ENCODE results near the gene MMP15. TPM values are rescaled to one million over a fixed set of nuclear protein-coding genes. Genes with fewer than 3 reads are reported as not detected.
A peak's percentile ranks its signal among the peaks of the same experiment; 100 is the strongest.

Gene MMP15
- total RNA-seq, 1 donor from 2014 or later = 38.9 TPM

- H3K27ac Mint-ChIP-seq (ENCODE audit: unreplicated experiment) = no peak overlapping the region
- peaks cover 14% of the 10 kb centered on the region for H3K36me3 Mint-ChIP-seq (ENCODE audit: low read depth)
- no peak for DNase-seq (ENCODE audit: low read depth, low spot score)
- H3K9me3 Mint-ChIP-seq = no peaks in the 10 kb centered on the region
- H3K4me3 Mint-ChIP-seq = no peak overlapping the region
- H3K4me1 Mint-ChIP-seq = peaks cover 3% of the 10 kb centered on the region
- TF ChIP-seq CTCF (conservative IDR thresholded peaks at IDR 0.05) = no peak
- H3K27me3 Mint-ChIP-seq (ENCODE audit: low read depth) = no peaks in the 10 kb centered on the region
Measured at GRCh38 chr16:58009856-58010416, 15.6 kb upstream of the MMP15 start.

- Mint-ChIP-seq H3K4me3 (no peak overlapping the region), H3K27me3 (ENCODE audit: low read depth) (no peaks in the 10 kb centered on the region), H3K4me1 (no peaks in the 10 kb centered on the region), H3K27ac (ENCODE audit: unreplicated experiment) (no peak overlapping the region), H3K36me3 (ENCODE audit: low read depth) (peaks cover 14% of the 10 kb centered on the region), H3K9me3 (no peaks in the 10 kb centered on the region)
- no peak for DNase-seq (ENCODE audit: low read depth, low spot score)
- TF ChIP-seq CTCF (conservative IDR thresholded peaks at IDR 0.05) = no peak
Measured at GRCh38 chr16:58010886-58011285, 14.7 kb upstream of the MMP15 start.

- no peak for DNase-seq (ENCODE audit: low read depth, low spot score)
- peaks cover 13% of the 10 kb centered on the region for H3K36me3 Mint-ChIP-seq (ENCODE audit: low read depth)
- H3K9me3 Mint-ChIP-seq = no peaks in the 10 kb centered on the region
- H3K27me3 Mint-ChIP-seq (ENCODE audit: low read depth) = no peaks in the 10 kb centered on the region
- H3K4me3 Mint-ChIP-seq = no peak overlapping the region
- no peaks in the 10 kb centered on the region for H3K4me1 Mint-ChIP-seq
- no peak for TF ChIP-seq CTCF (conservative IDR thresholded peaks at IDR 0.05)
- no peak overlapping the region for H3K27ac Mint-ChIP-seq (ENCODE audit: unreplicated experiment)
Measured at GRCh38 chr16:58011652-58012051, 13.9 kb upstream of the MMP15 start.

- Mint-ChIP-seq H3K9me3 (no peaks in the 10 kb centered on the region), H3K36me3 (ENCODE audit: low read depth) (peaks cover 7% of the 10 kb centered on the region), H3K27me3 (ENCODE audit: low read depth) (no peaks in the 10 kb centered on the region), H3K4me1 (no peaks in the 10 kb centered on the region), H3K4me3 (no peak overlapping the region), H3K27ac (ENCODE audit: unreplicated experiment) (no peak overlapping the region)
- no peak for TF ChIP-seq CTCF (conservative IDR thresholded peaks at IDR 0.05)
- no peak for DNase-seq (ENCODE audit: low read depth, low spot score)
Measured at GRCh38 chr16:58012481-58012880, 13.1 kb upstream of the MMP15 start.

GRCh38 chr16:58013201-58013956 lies 12.2 kb upstream of the MMP15 start:
- no peak for TF ChIP-seq CTCF (conservative IDR thresholded peaks at IDR 0.05)
- H3K9me3 Mint-ChIP-seq = no peaks in the 10 kb centered on the region
- peaks cover 4% of the 10 kb centered on the region for H3K36me3 Mint-ChIP-seq (ENCODE audit: low read depth)
- no peak for DNase-seq (ENCODE audit: low read depth, low spot score)
- no peak overlapping the region for H3K4me3 Mint-ChIP-seq
- no peaks in the 10 kb centered on the region for H3K27me3 Mint-ChIP-seq (ENCODE audit: low read depth)
- H3K4me1 Mint-ChIP-seq = no peaks in the 10 kb centered on the region
- peak overlapping the region; percentile 48 for H3K27ac Mint-ChIP-seq (ENCODE audit: unreplicated experiment)

Data from neural crest cell (in vitro differentiated cells).